Activated T-helper 2 cell treated with anti-CD3 and anti-CD28 coated beads, Interferon-gamma antibody, Interleukin-2, Interleukin-4, amounts not matched to agents 10 μg/mL and 5 μg/mL and 100 μg/mL, durations not matched to agents 14 hours and 24 hours and 36 hours (primary cell): ENCODE measurements around the gene PARP12. TPM values are rescaled to one million over a fixed set of nuclear protein-coding genes. Genes with fewer than 3 reads are reported as not detected.
A peak's percentile ranks its signal among the peaks of the same experiment; 100 is the strongest.

Source experiments
- DNase-seq: peaks from one replicate; pipeline ENCODE4 v3.0.0; 2021; ENCODE audit warnings: low spot score
- H3K27ac Mint-ChIP-seq: one replicate; pipeline ENCODE4 v1.8.0; 2021; ENCODE audit warnings: mixed read lengths
- H3K27me3 Mint-ChIP-seq: one replicate; pipeline ENCODE4 v1.8.0; 2021; ENCODE audit warnings: low read depth, mixed read lengths
- H3K36me3 Mint-ChIP-seq: one replicate; pipeline ENCODE4 v1.8.0; 2021; ENCODE audit warnings: low read depth, mixed read lengths
- H3K4me1 Mint-ChIP-seq: one replicate; pipeline ENCODE4 v1.8.0; 2021; ENCODE audit warnings: low read depth, mixed read lengths
- H3K4me3 Mint-ChIP-seq: one replicate; pipeline ENCODE4 v1.8.0; 2021; ENCODE audit warnings: low read depth, mild to moderate bottlenecking, moderate library complexity, mixed read lengths
- H3K9me3 Mint-ChIP-seq: one replicate; pipeline ENCODE4 v1.8.0; 2021; ENCODE audit warnings: mixed read lengths
- intact Hi-C: fragments of 100-400 bp; cut with micrococcal nuclease; formaldehyde crosslinking; loops from one replicate; pipeline ENCODE4 v1.15.1; 2023
- total RNA-seq: library from RNA; stranded (reverse); gene quantifications from 2 replicates; pipeline ENCODE4 v1.2.3, GENCODE V29; 2022

The PARP12 gene
- total RNA-seq, 1 donor from 2014 or later, result 23.6 TPM

DNA sequence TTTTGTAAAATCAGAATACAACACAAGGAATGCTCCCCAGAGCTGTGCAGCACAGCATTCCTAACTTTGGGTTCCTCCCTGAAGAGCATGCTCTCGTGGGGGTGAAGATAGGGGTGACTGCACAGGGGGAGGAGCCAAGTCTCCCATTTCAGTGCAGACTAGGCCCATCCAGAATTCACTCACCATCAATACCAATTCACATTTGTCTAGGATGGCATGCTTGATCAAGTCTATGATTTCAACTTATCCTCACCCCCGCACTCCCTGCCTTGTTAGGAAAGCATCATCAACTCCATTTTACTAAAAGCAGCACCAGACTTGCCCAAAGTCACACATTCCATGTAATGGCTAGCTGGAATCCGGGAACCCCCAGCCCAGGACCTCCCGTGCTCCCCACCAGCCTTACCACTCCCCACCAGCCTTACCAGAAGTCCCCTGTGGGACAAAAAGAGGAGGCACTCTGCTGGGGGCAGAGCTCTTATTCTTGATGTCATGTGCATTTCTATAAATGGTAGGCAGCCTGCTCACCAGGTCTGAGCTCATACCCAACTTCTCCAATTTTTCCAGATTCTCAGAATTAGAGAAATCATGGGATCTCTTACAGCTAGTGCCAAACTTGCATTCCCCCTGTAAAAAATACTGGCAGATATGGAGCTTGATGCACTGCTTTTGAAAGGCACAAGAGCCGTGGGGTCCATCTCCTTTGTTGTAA is 6.2 kb downstream of the PARP12 start:
- Mint-ChIP-seq H3K4me1 (peaks cover 56% of the 10 kb centered on the region), H3K27ac (no peak overlapping the region), H3K9me3 (no peaks in the 10 kb centered on the region), H3K36me3 (peaks cover 55% of the 10 kb centered on the region), H3K4me3 (no peak overlapping the region), H3K27me3 (no peaks in the 10 kb centered on the region)
- intact Hi-C loops, result no loop called here
- no peak for DNase-seq

DNA sequence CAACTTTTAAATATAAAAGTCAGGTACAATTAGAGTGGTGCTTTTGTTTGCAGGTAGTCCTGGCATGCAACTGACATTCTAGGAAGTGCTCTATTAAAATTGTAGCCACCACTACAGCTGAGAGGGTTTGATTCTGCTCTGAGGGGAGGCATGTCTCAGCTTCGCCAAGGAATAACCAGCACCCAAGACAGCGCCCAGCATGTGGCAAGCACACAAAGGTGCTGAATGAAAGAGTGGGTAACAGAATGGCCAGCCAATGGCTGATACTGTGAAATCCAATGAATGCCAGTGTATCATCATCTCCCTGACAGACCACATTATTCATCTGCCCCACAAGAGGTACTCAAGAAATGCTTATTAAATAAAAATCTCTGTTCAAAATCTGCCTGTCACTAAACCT is 6.9 kb downstream of the PARP12 start:
- no peaks in the 10 kb centered on the region for H3K27me3 Mint-ChIP-seq
- H3K9me3 Mint-ChIP-seq, result no peaks in the 10 kb centered on the region
- H3K4me1 Mint-ChIP-seq, result peaks cover 49% of the 10 kb centered on the region
- no peak for DNase-seq
- H3K36me3 Mint-ChIP-seq, result peaks cover 55% of the 10 kb centered on the region
- no peak overlapping the region for H3K27ac Mint-ChIP-seq
- intact Hi-C loops, result no loop called here
- no peak overlapping the region for H3K4me3 Mint-ChIP-seq

DNA sequence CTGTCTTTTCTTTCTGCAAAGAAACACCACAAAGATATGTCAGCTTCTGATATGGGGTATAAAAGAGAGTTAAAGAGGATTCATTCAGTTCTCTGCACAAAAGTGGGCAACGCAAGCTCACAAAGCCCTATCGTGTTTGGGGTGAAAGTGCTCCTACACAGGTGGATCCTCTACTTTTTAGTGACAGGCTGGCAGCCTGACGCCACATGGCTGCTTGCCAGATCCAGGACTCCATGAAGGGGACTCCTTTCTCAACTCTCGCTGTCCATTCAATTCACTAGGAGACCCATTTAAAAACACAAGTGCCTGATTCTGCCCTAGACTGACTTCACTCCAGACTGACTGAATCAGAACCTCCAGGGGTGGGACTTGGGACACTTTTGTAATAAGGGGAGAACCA is 8.0 kb downstream of the PARP12 start:
- no peaks in the 10 kb centered on the region for H3K27me3 Mint-ChIP-seq
- H3K4me1 Mint-ChIP-seq, result peaks cover 41% of the 10 kb centered on the region
- peaks cover 62% of the 10 kb centered on the region for H3K36me3 Mint-ChIP-seq
- H3K9me3 Mint-ChIP-seq, result no peaks in the 10 kb centered on the region
- no peak overlapping the region for H3K27ac Mint-ChIP-seq
- intact Hi-C loops, result no loop called here
- no peak for DNase-seq
- no peak overlapping the region for H3K4me3 Mint-ChIP-seq

DNA sequence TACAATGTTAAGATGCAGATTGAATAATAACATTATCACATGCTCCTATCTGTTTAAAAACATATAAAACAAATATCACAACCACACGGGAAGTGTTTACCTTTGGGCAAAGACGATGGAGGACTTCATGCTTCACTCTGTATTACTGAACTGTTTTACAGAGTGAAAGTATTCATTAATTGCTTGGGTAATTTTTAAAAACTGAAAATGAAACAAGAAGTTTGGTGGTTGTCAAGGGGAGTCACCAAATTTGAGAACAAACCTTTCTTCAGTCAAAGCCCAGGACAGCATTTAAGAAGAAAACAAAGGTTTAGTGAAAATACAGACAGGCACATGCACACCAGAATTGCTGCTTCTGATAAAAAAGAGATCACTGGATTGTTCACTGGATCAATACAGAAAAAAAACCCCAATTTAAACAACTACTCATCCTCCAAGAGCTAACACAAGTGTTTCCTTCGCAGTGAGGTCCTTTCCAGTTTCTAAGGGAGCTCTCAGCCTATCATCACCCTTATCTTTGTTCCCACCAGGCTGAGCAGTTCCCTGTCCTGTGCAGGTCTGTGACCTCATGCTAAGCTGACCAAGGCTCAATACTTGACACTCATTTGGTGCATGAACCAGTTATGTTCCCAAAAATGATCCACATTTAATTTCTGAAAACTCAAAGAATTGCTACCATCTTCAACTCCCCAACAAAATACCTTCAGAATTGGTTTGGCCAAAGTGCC is 8.8 kb downstream of the PARP12 start:
- peak overlapping the region; percentile 16 for H3K27ac Mint-ChIP-seq
- H3K4me1 Mint-ChIP-seq, result peaks cover 33% of the 10 kb centered on the region

DNA sequence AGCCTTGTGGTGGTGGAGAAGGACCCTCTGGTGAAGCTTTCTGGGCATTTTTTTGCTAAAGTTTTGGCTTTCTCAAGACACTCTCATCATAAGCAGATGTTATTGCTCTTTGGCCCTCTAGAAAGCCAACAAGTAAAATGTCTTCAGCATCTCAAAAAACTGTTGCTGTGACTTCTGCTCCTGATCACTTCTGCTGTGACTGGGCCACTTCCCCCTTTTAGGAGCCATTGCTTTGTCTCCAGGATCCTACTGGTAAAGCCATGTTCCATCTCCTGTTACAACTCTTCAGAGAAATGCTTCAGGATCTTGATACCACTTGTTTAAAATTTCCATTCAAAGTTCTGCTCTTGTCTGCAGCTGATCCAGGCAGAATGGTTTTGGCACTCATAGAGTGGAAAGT is 10.9 kb downstream of the PARP12 start:
- Mint-ChIP-seq H3K9me3 (no peaks in the 10 kb centered on the region), H3K36me3 (peaks cover 63% of the 10 kb centered on the region), H3K4me1 (peaks cover 21% of the 10 kb centered on the region), H3K27me3 (no peaks in the 10 kb centered on the region), H3K4me3 (no peak overlapping the region), H3K27ac (no peak overlapping the region)
- no peak for DNase-seq
- intact Hi-C loops, result no loop called here

More for the DNA sequence above, 8.8 kb downstream of the PARP12 start:
- intact Hi-C loops, result no loop called here
- DNase-seq, result no peak
- Mint-ChIP-seq H3K9me3 (no peaks in the 10 kb centered on the region), H3K36me3 (peaks cover 59% of the 10 kb centered on the region), H3K27me3 (no peaks in the 10 kb centered on the region), H3K4me3 (no peak overlapping the region)

DNA sequence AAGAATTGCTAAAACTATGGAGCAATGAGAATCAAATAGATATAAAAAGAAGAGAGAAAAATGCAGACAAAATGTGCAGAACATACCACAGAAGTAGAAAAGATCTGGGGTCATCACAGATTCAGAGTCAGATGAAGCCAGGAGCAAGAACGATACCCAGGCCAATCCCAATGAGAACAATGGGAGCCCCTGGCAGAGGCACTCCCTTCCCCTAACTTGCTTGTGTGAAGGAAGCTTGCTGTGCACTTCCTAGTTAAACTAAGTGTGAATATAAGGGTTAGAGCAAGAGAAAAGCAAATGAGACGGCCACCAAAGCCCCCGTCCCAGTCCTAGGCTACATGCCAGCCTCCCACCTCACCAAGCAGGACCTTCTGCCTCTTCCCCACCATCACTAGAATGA is 12.7 kb downstream of the PARP12 start:
- H3K4me1 Mint-ChIP-seq, result peaks cover 18% of the 10 kb centered on the region

DNA sequence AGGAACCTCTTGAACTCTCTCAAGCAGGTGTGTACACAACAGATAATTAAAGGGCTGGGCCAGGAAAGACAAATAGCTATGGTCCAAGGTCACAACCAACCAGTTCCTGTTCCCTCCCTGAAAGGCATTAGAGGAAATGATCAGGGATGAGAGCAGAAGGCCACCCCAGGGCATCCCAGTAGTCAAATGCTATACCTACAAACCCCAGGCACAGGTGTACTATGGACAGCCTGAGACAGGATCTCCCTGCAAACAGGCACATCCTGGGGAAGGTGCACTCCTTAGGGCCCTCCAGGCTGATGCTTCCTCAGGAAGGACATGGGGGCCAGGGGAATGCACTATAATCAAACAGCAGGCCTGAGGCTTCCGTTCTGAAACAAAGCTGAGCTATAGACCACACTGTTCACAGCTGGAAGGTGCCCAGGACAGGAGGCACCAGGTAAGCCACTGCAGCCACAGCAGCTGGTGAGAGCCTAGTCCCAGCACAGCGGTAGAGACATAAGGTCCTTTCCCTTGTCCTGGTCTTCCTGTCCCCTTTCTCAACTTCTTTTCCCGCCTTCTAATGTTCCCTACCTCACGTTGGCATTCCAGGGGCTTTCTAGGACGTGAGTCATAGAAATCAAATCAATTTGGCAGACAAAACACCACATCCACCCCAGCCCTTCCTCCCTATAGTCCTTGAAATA is 13.3 kb downstream of the PARP12 start:
- H3K4me1 Mint-ChIP-seq, result peaks cover 13% of the 10 kb centered on the region
- no peak overlapping the region for H3K4me3 Mint-ChIP-seq
- H3K36me3 Mint-ChIP-seq, result peaks cover 61% of the 10 kb centered on the region
- intact Hi-C loops, result no loop called here
- H3K27me3 Mint-ChIP-seq, result no peaks in the 10 kb centered on the region
- no peak overlapping the region for H3K27ac Mint-ChIP-seq
- no peak for DNase-seq
- no peaks in the 10 kb centered on the region for H3K9me3 Mint-ChIP-seq

More for the DNA sequence above, 12.7 kb downstream of the PARP12 start:
- no peaks in the 10 kb centered on the region for H3K9me3 Mint-ChIP-seq
- H3K36me3 Mint-ChIP-seq, result peaks cover 64% of the 10 kb centered on the region
- no peak for DNase-seq
- H3K4me3 Mint-ChIP-seq, result no peak overlapping the region
- no peaks in the 10 kb centered on the region for H3K27me3 Mint-ChIP-seq
- intact Hi-C loops, result no loop called here
- H3K27ac Mint-ChIP-seq, result no peak overlapping the region

DNA sequence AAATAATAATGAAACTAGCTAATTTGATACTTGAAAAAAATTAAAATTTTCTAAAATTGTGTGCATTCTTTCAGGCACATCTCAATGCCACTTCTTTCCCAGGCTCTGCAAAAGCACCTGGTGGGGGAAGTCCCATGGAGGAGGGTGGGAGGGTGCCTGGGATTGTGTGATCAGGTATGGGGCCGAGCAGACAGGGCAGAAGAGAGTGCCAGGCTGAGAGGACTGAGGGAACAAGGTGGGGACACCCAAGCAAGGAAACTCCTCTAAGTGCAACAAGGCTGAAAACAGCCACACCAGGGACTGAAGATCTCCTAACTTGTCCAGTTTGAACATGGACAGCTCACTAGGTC is 13.8 kb downstream of the PARP12 start:
- Mint-ChIP-seq H3K4me3 (no peak overlapping the region), H3K27me3 (no peaks in the 10 kb centered on the region), H3K27ac (no peak overlapping the region), H3K9me3 (no peaks in the 10 kb centered on the region), H3K4me1 (peaks cover 8% of the 10 kb centered on the region), H3K36me3 (peaks cover 61% of the 10 kb centered on the region)
- intact Hi-C loops, result no loop called here
- DNase-seq, result no peak

DNA sequence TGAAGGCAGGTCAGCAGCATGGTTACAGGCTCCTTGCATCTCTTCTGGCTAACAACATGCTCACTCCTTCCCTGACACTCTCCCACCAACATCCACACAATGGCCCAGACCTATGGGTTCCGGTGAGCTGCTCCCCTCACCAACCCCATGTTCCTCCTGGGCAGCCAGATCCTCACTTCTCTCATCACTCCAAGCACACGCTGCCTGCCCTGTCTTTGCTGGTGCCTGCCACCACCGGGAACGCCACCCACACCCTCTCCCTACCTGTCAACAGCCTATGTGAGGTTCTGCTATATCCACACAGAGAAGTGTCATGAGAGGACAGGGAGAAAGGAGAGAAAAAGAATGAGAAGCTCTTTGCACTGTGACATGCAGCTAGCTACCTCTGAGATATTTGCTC is 14.6 kb downstream of the PARP12 start:
- peaks cover 58% of the 10 kb centered on the region for H3K36me3 Mint-ChIP-seq
- H3K4me1 Mint-ChIP-seq, result peaks cover 2% of the 10 kb centered on the region
- no peaks in the 10 kb centered on the region for H3K27me3 Mint-ChIP-seq
- DNase-seq, result no peak
- no peak overlapping the region for H3K4me3 Mint-ChIP-seq
- intact Hi-C loops, result no loop called here
- no peak overlapping the region for H3K27ac Mint-ChIP-seq
- H3K9me3 Mint-ChIP-seq, result no peaks in the 10 kb centered on the region

DNA sequence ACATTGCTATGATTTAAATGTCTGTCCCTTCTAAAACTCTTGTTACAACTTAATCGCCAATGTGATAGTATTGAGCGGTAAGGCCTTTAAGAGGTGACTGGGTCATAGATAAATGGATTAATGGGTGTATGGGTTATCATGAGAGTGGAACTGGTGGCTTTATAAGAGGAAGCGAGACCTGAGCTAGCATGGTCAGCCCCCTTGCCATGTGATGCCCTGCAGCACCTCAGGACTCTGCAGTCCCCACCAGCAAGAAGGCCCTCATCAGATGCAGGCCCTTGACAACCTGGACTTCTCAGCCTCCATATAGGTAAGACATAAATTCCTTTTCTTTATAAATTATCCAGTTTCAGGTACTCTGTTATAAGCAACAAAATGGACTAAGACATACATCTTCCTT is 15.6 kb downstream of the PARP12 start:
- no peak for DNase-seq
- intact Hi-C loops, result no loop called here
- no peaks in the 10 kb centered on the region for H3K9me3 Mint-ChIP-seq
- no peak overlapping the region for H3K27ac Mint-ChIP-seq
- peaks cover 53% of the 10 kb centered on the region for H3K36me3 Mint-ChIP-seq
- no peaks in the 10 kb centered on the region for H3K4me1 Mint-ChIP-seq
- H3K4me3 Mint-ChIP-seq, result no peak overlapping the region
- H3K27me3 Mint-ChIP-seq, result no peaks in the 10 kb centered on the region

DNA sequence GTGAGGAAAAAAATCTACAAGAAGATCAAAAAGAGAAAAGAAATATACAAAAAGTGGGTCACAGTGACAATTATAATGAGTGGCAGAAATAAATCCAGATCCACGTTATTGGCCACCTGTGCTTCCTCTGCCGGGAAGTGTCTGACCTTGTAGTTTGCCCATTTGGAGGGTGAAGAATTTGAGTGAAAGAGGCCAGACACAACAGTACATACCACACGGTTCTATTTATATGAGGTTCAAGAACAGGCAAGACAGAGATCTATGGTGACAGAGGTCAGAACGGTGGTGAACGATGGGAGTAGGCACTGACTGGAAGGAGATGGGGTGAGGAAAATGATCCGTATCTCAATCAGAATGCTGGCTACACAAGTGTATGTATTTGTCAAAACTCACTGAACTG is 17.1 kb downstream of the PARP12 start:
- no peak overlapping the region for H3K4me3 Mint-ChIP-seq
- DNase-seq, result no peak
- no peaks in the 10 kb centered on the region for H3K4me1 Mint-ChIP-seq
- H3K27ac Mint-ChIP-seq, result no peak overlapping the region
- intact Hi-C loops, result no loop called here
- no peaks in the 10 kb centered on the region for H3K27me3 Mint-ChIP-seq
- peaks cover 59% of the 10 kb centered on the region for H3K36me3 Mint-ChIP-seq
- H3K9me3 Mint-ChIP-seq, result no peaks in the 10 kb centered on the region

DNA sequence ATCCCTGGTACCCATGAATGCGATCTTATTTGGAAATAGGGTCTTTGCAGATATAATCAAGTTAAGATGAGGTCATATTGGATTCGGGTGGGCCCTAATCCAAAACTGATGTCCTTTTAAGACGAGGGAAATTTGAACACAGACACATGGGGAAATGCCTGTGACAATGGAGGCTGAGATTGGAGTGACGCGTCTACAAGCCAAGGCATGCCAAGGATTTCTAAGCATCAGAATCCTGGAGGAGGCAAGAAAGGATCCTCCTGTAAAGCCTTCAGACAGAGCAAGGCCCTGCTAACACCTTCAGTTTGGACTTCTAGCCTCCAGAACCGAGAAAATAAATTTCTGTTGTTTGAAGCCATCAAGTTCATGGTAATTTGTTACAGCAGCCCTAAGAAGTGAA is 18.5 kb downstream of the PARP12 start:
- no peak overlapping the region for H3K4me3 Mint-ChIP-seq
- H3K36me3 Mint-ChIP-seq, result peaks cover 62% of the 10 kb centered on the region
- H3K9me3 Mint-ChIP-seq, result no peaks in the 10 kb centered on the region
- DNase-seq, result no peak
- no peaks in the 10 kb centered on the region for H3K27me3 Mint-ChIP-seq
- H3K4me1 Mint-ChIP-seq, result peaks cover 5% of the 10 kb centered on the region
- intact Hi-C loops, result no loop called here
- H3K27ac Mint-ChIP-seq, result no peak overlapping the region

DNA sequence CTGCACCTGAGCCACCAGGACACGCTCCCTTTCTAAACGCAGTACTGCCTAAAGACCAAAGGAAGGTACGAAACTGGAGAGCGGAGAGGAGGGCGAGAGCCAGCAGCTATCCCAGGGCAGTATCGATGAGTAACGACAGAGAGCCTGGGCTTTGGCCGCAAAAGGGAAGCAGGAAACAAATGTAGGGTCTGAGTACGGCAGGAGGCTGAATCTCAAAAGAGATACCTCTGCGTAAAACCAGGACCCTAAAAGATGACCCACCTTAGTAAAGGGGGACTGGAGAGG is 20.4 kb downstream of the PARP12 start:
- H3K36me3 Mint-ChIP-seq, result peaks cover 71% of the 10 kb centered on the region

More for the DNA sequence above, 20.4 kb downstream of the PARP12 start:
- no peak for DNase-seq
- Mint-ChIP-seq H3K4me3 (no peak overlapping the region), H3K4me1 (peaks cover 5% of the 10 kb centered on the region), H3K27ac (no peak overlapping the region), H3K27me3 (no peaks in the 10 kb centered on the region), H3K9me3 (no peaks in the 10 kb centered on the region)
- intact Hi-C loops, result no loop called here
